ENCODE data around the gene TEX13A. TPM values are rescaled to one million over a fixed set of nuclear protein-coding genes. Genes with fewer than 3 reads are reported as not detected.
A peak's percentile ranks its signal among the peaks of the same experiment; 100 is the strongest.

The TEX13A gene
- total and polyA plus RNA-seq, 2 of the 8 experiments (the other 6 are each of a cell fraction or from before 2014, with no cell fraction given), result not detected

DNA sequence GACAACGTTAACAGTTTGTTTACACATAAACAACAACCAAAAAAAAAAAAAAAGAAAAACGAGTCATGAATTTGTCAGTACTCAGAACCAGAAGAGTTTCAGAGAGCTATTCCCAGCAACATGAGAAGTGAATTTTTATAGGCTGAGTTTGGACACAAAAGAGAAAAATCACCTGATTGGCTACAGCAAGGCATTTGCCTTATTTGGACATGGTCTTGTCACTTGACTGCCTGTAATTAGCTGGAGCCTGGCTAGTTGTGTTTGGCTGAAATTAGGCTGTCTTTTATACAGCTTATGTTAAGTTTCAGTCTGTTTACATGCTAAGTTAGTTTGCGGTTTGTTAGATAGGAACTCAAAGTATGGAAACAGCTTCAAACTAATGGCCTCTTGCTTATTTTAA is 880 bp upstream of the TEX13A start:
- H3K36me3 ChIP-seq (ENCODE audit: control insufficient read depth in 2 of 4, insufficient read depth in 4 of 4, low read length in 3 of 4), result no peaks in the 10 kb centered on the region
- H3K27ac ChIP-seq (ENCODE audit: low read depth, low read length), result no peak overlapping the region
- H4K5ac ChIP-seq (ENCODE audit: insufficient read length, low read depth, low read length), result no peak overlapping the region
- H3K18ac ChIP-seq (ENCODE audit: extremely low read depth, low read length), result no peak overlapping the region
- no peaks in the 10 kb centered on the region for H3K79me2 ChIP-seq (ENCODE audit: control insufficient read depth in 1 of 2, insufficient read depth in 2 of 2, low read length in 2 of 2)
- H4K20me1 ChIP-seq (replicated peaks in 1 of 2; ENCODE audit: control insufficient read depth in 1 of 2, insufficient read depth in 2 of 2, low read length in 2 of 2), result no peaks in the 10 kb centered on the region
- 100% methylated on average over 1 of the region's 3 CpGs; no CpG with 5 or more reads in 1 of the 2 experiments for WGBS, 2 experiments (ENCODE audit: extremely low coverage in 1 of 2, insufficient coverage in 1 of 2, insufficient read length in 1 of 2, insufficient replicate concordance in 2 of 2, low coverage in 1 of 2, low lambda C conversion rate in 2 of 2, missing lambda C conversion rate in 1 of 2)
- H4K8ac ChIP-seq (ENCODE audit: extremely low read depth, insufficient read depth, low read length), result no peak overlapping the region
- no peak overlapping the region for H3K56ac ChIP-seq (replicated peaks; ENCODE audit: insufficient read length, low read depth, low read length)
- DNase-seq (ENCODE audit: low read depth in 1 of 2, low spot score in 2 of 2) (no peak), FAIRE-seq (peak; percentile 58)
- H3K27me3 ChIP-seq (replicated peaks in 1 of 4; ENCODE audit: control insufficient read depth in 3 of 4, extremely low read depth in 1 of 4, insufficient read depth in 3 of 4, low read length in 3 of 4), result no peaks in the 10 kb centered on the region
- TF ChIP-seq TAF1 (IDR thresholded peaks at IDR 0.05; ENCODE audit: low read depth, low read length) (no peak), SRF (IDR thresholded peaks at IDR 0.05; ENCODE audit: low read depth, low read length) (peak; percentile 52), EP300 (IDR thresholded peaks at IDR 0.05; ENCODE audit: borderline replicate concordance in 1 of 2, low read depth in 2 of 2, low read length in 2 of 2) (no peak), RBBP5 (IDR thresholded peaks at IDR 0.05; ENCODE audit: borderline replicate concordance, low read depth, low read length) (no peak)
- H3K14ac ChIP-seq (ENCODE audit: insufficient read length), result no peak overlapping the region
- H3K4me2 ChIP-seq (ENCODE audit: insufficient read depth in 1 of 2, low read depth in 2 of 2, low read length in 2 of 2), result no peak overlapping the region
- CTCF ChIA-PET (ENCODE audit: partially characterized antibody), result no interaction called here
- no peak overlapping the region for H2AK5ac ChIP-seq (ENCODE audit: low read depth, low read length)
- no peak overlapping the region for H3K4ac ChIP-seq (replicated peaks; ENCODE audit: insufficient read length, low read depth, low read length)
- POLR2A ChIA-PET (ENCODE audit: partially characterized antibody), result no interaction called here
- H3K23me2 ChIP-seq (ENCODE audit: low read depth, low read length), result no peaks in the 10 kb centered on the region
- H3K9me3 ChIP-seq (ENCODE audit: insufficient read depth in 2 of 2, low read depth in 1 of 2, low read length in 1 of 2), result peaks cover 0 to 7% of the 10 kb centered on the region in 2 experiments; a peak in 1 of 4 replicates
- H2BK5ac ChIP-seq (ENCODE audit: low read depth, low read length), result no peak overlapping the region
- H3K4me1 ChIP-seq (replicated peaks in 1 of 4; ENCODE audit: control insufficient read depth in 3 of 4, insufficient read depth in 4 of 4, low read length in 3 of 4), result no peaks in the 10 kb centered on the region
- no peak overlapping the region for H3K23ac ChIP-seq (ENCODE audit: insufficient read length)
- no peak overlapping the region for H2BK12ac ChIP-seq (ENCODE audit: low read depth, low read length)
- no peak overlapping the region for H2BK20ac ChIP-seq (ENCODE audit: low read length)
- H2BK120ac ChIP-seq (replicated peaks; ENCODE audit: low read depth, low read length), result no peak overlapping the region
- H3K79me1 ChIP-seq (ENCODE audit: low read depth, low read length), result no peaks in the 10 kb centered on the region
- no peak overlapping the region for H2AFZ ChIP-seq (ENCODE audit: low read length)
- H4K91ac ChIP-seq (replicated peaks; ENCODE audit: insufficient read length, low read length), result no peak overlapping the region
- no peak overlapping the region for H3K4me3 ChIP-seq (ENCODE audit: extremely low read depth in 1 of 4, insufficient read depth in 2 of 4, low read depth in 3 of 4, low read length in 4 of 4)
- H3K9ac ChIP-seq (replicated peaks in 1 of 4; ENCODE audit: extremely low read depth in 1 of 4, low read depth in 3 of 4, low read length in 3 of 4), result no peak overlapping the region
- no peak overlapping the region for H2BK15ac ChIP-seq (ENCODE audit: low read length)

Measured in H1 (cell line).